Fibroblast of gingiva (primary cell): Measurements from ENCODE around the gene WHRN.

ENCODE experiments used
- DNase-seq: peaks from one replicate; pipeline ENCODE4 v3.0.0-alpha.2; 2011; ENCODE audit warnings: low read depth

The WHRN gene

DNA sequence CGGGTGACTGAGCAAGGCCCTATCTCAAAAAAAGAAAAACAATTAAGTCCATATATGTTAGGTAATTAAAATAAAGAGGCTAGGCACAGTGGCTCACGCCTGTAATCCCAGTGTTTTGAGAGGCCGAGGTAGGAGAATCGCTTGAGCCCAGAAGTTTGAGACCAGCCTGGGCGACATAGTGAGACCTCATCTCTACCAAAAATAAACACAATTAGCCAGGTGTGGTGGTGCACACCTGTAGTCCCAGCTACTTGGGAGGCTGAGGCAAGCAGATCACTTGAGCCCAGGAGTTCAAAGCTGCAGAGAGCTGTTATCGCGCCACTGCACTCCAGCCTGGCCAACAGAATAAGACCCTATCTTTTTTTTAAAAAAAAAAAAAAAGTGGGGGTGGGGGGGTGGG lies 12.3 kb downstream of the WHRN start:
- no peak for DNase-seq

DNA sequence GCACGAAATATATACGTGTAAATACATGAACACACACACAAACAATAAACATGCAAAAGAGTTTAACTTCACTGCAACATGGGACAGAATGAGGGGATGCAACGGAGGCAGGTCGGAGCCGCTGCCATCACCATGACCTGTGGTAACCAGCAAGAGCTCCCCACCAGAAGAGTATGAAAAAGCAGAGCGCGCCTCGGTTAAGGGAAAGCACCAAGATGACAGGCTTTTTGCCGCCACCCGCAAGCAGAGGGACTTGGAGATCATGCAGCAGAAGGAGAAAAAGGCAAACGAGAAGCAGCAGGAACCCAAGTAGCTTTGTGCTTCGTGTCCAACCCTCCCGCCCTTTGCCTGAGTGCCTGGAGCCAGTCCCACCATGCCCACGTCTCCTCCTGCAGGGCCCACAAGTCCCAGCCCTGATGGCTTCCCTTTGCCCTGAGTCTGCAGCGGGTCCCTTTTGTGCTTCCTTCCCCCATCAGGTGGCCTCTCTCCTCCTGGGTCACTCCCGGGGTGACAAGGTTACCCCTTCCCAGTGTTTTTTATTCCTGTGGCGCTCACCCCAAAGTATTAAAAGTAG lies 13.8 kb downstream of the WHRN start:
- DNase-seq, result no peak

DNA sequence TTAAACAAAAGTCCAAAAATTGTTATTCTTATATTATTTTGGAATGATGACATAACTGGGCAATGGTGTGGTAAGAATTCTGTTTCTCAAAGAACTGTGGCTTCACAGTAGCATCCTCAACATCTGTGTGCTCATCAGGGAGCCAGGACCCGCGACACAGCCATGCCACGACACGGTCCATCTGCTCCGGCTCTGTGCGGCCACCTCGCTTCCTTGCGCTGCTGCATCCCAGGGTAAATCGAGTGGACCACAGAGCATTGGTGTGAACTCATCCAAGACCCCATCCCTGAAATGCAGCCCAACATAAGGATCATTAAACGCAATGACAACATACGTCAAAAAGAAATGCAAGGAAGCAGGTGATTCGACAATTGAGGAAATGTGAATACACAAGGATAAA lies 15.3 kb downstream of the WHRN start:
- no peak for DNase-seq

- DNase-seq, result no peak
Observed at GRCh38 chr9:114488398-114489129, 16.7 kb downstream of the WHRN start.

- peak; percentile 39 for DNase-seq
Observed at GRCh38 chr9:114487607-114488300, 17.5 kb downstream of the WHRN start.

GRCh38 chr9:114486205-114486963 lies 18.9 kb downstream of the WHRN start:
- no peak for DNase-seq

GRCh38 chr9:114484854-114485443 lies 20.3 kb downstream of the WHRN start:
- peak; percentile 16 for DNase-seq

DNA sequence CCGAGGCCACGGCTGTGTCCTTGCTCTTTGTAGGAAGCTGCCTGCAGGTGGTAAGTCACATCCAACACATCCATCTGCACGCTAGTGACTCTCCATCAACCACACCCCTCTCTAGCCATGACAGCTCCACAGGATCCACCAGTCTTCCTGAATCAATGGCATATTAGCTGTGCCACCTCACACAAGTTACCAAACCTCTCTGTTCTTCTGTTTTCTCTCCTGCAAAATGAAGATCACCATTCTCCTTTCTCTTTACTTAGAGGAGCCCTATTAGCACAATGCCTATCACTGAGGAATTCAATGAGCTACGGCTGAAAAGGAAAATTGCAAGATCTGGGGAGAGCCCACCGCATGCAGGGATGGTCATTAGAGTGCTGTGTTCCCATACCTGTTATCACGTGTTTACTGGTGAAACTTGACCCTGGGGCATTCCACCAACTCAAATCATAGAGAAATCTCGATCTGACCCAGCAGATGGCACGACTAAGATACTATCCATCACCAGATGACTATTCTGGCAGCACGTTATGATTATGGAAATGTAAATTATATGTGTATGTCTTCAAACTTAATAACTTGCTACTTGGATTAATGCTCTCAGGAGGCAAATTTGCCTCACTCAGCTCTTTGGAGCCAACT lies 20.9 kb downstream of the WHRN start:
- no peak for DNase-seq

DNA sequence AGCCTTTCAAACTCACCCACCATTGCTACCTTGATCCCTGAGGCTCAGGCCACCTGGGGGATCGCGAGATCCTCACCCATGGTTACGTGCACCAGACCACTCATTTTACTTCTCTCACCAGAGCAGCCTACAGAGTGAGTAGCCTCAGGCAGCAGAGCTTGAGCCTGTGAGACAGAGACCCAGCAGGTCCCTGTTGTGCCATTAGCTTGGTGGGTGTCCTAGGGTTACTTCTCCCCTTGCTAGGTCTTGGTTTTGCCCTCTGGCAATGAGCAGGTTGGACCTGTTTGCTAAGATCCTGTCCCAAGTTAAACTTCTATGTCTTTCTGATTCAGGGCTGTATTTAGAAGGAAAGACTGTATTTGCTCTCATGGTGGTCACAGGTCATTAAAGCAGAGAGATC lies 21.8 kb downstream of the WHRN start:
- DNase-seq, result no peak

- no peak for DNase-seq
Observed at GRCh38 chr9:114482593-114482992, 22.7 kb downstream of the WHRN start.

GRCh38 chr9:114481789-114482188 lies 23.5 kb downstream of the WHRN start:
- no peak for DNase-seq

GRCh38 chr9:114480746-114481435 lies 24.4 kb downstream of the WHRN start:
- DNase-seq, result no peak

- no peak for DNase-seq
Observed at GRCh38 chr9:114478871-114479270, 26.4 kb downstream of the WHRN start.

DNA sequence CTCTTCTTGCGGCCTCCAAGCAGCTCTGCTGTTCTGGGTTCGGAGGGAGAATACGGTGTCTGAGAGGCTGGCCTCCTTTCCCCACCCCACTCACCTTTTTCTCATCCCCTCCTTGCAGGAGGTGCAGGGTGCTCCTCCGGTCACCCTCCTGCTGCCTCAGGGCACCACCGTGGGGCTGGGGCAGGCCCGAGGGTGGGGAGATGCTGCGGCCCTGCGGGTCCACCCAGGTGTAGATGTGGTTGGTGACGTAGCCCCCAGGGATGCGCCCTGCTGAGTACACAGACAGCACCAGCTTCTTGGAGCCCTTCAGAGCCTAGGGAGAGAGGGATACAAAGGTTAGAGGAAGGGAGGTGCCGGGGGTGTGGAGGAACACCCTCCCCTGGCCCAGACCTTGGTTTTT lies 26.8 kb downstream of the WHRN start:
- DNase-seq, result no peak

- no peak for DNase-seq
Observed at GRCh38 chr9:114477642-114478041, 27.6 kb downstream of the WHRN start.

DNA sequence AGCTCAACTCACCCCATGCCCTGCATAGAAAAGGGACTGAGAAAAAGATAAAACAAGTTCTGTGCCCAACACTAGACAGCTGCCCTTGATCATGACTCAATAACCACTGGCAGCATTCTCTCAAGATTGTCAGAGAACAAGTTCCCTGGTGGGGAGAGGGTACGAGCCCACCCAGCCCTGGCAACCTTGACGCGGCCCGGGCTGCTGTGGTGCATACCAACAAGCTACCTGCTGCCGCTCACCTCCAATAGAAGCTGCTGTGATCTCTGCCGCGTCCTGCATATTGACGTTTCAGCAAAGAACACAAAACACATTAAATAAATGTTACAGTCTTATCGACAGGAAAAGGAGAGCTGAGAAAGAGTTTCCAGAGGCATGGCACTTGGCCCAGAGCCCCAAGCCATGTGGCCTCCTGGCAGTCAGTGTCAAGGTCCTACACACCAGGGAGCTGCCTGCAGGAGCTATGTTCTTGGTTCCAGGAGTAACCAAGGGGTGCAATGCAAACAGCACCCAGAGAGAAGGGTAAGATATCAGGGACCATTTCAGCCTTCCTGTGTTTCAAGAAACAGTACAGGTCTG lies 28.3 kb downstream of the WHRN start:
- no peak for DNase-seq

DNA sequence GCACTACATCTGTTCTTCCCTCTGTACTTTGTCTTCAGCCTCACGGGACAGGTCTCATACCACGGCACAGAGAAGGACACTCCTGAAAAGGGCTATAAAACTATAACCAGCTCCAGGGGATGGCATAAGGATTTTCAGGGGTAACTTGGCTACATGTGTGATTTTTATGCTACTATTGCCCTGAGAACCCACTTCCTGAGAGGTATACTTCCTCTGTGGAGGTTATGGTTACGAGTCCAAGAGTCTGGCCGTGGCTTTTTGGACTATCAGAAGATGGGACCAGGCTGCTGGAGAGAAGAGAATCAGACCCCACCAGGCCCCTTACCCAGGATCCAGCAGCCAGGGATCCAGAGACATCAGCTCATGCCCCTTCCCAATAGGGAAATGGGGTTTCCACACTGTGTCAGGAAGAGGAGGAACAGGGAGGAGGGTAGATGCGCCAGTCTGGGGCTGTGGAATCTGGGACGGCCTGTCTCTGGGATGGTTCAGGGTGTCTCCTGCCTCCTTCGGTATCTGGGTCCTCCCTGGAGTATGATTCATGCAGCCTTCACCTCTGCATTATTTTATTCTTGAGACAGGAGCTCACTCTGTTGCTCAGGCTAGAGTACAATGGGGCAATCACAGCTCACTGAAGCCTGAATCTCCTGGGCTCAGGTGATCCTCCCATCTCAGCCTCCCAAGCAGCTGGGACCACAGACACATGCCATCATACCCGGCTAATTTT lies 29.7 kb downstream of the WHRN start:
- no peak for DNase-seq

DNA sequence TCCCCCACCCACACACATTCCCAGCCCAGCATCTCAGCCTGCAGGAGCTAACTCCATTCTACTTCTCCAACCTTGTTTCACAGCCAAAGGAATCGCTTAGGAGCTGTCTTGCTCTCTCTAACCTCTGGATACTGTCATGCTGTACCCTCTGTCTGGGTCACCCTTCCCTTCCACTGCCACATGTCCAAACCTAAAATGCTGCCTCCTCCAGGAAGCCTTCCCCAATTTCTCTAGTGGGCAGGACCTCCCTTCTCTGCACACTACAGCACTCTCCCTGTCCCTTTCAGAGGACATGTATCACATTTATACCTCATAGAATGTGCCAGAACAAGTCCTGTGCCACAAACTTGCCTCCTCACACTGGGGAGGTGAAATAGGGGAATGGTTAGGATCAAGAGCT lies 30.8 kb downstream of the WHRN start:
- DNase-seq, result no peak

- DNase-seq, result no peak
Observed at GRCh38 chr9:114473447-114473801, 31.8 kb downstream of the WHRN start.

- DNase-seq, result no peak
Observed at GRCh38 chr9:114472765-114473446, 32.4 kb downstream of the WHRN start.
